HL-60 (cell line): ENCODE data around the gene MRPS7.

Source experiments
- DNase-seq, 2 experiments: peaks; one replicate each; pipeline ENCODE4 v3.0.0-alpha.2; 2010 to 2020; ENCODE audit warnings: low read depth in 1 of 2, low spot score in 1 of 2
- H3K27ac ChIP-seq: fragments of 250-450 bp; sonication (Bioruptor Pico); replicated peaks from 2 replicates; pipeline ENCODE4 v1.5.1; 2020; ENCODE audit warnings: mild to moderate bottlenecking, moderate library complexity
- H3K27me3 ChIP-seq: fragments of 250-450 bp; sonication (Bioruptor Pico); 2 replicates; pipeline ENCODE4 v1.5.1; 2021; ENCODE audit warnings: mild to moderate bottlenecking, moderate library complexity; ENCODE audit not compliant: insufficient read depth, poor library complexity, severe bottlenecking
- H3K4me3 ChIP-seq: replicated peaks from 2 replicates; pipeline ENCODE4 v1.5.1; 2011; ENCODE audit warnings: mild to moderate bottlenecking, control low read depth, low read length; ENCODE audit not compliant: insufficient read depth
- GABPA ChIP-seq: IDR thresholded peaks from 2 replicates; pipeline ENCODE4 v1.6.1; 2012; ENCODE audit warnings: low read depth
- POLR2AphosphoS5 ChIP-seq: IDR thresholded peaks from 2 replicates; pipeline ENCODE4 v1.6.1; 2012; ENCODE audit warnings: low read depth
- SPI1 ChIP-seq: IDR thresholded peaks from 2 replicates; pipeline ENCODE4 v1.6.1; 2012; ENCODE audit warnings: low read depth, mild to moderate bottlenecking, borderline replicate concordance
- long read RNA-seq: library from polyadenylated mRNA; unstranded; transcript quantifications from one replicate; pipeline ENCODE4 v2.0.0, GENCODE V29; 2020
- TF ChIP-seq, protein P1 (sequence below): IDR thresholded peaks from 2 replicates; pipeline ENCODE4 v1.6.1; 2012; ENCODE audit warnings: low read depth; ENCODE audit not compliant: insufficient replicate concordance
- TF ChIP-seq, protein P2 (sequence below): IDR thresholded peaks from one replicate; pipeline ENCODE4 v1.5.1; 2011; ENCODE audit warnings: low read length, control low read depth, inconsistent platforms; ENCODE audit not compliant: insufficient read depth

The MRPS7 gene
- long read RNA-seq, transcript MRPS7-203 (4 exons, 1,638 nt) = minor isoform, 26 of 253 reads
- long read RNA-seq, transcript MRPS7-201 (5 exons, 1,406 nt) = major isoform, 212 of 253 reads
- long read RNA-seq, partial matches to known transcripts = 1 of 253 reads
- long read RNA-seq, other reads (novel, unspliced or antisense) = 13 of 253 reads

DNA sequence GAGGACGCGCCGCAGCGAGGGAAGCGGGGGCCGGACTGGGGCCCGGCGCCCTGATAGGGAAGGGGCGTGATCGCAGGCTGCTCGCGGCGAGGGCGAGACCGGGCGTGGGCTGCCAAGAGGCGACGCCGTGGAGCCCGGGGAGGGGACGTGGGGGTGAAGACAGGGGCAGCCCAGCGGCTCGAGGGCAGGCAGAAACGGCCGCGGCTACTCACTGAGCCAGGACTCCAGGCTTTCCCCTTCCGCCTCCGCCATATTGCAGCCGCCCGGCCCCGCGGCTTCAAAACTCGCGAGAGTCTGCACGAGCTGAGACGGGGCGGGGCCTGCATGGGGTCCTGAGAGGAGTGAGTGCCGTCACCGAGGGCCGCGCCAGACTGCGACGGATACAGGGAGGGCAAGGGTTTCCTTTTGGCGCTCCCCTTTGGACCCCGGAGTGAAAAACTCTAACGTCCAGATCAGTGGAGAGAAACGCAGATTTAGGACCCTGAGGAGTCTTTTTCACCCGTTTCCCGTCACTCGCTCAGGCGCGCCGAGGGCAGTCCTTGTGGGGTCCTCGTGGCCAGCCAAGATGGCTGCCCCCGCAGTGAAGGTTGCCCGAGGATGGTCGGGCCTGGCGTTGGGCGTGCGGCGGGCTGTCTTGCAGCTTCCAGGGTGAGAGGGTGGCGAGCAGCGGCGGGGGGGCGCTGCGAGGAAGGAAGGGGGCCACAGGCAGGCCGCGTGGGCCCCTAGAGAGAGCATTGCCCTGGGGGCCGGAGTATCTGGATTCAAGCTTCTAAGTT lies at the start of gene MRPS7, which contains the start of gene GGA3:
TSS of gene MRPS7 (plus strand) at position 544 of the 776 bp plus-strand sequence. CDS start at position 566, 22 bp downstream.
TSS of gene GGA3 (minus strand) at position 271 of the 776 bp plus-strand sequence. CDS start at position 252, 19 bp downstream.
- Histone ChIP-seq H3K4me3 (peak within 1 kb of the TSS; percentile 80), H3K27me3 (no peaks in the 10 kb centered on the region), H3K27ac (peak within 1 kb of the TSS; percentile 100)
- DNase-seq = peak; percentile 89 to 95
- TF ChIP-seq, protein P1, sequence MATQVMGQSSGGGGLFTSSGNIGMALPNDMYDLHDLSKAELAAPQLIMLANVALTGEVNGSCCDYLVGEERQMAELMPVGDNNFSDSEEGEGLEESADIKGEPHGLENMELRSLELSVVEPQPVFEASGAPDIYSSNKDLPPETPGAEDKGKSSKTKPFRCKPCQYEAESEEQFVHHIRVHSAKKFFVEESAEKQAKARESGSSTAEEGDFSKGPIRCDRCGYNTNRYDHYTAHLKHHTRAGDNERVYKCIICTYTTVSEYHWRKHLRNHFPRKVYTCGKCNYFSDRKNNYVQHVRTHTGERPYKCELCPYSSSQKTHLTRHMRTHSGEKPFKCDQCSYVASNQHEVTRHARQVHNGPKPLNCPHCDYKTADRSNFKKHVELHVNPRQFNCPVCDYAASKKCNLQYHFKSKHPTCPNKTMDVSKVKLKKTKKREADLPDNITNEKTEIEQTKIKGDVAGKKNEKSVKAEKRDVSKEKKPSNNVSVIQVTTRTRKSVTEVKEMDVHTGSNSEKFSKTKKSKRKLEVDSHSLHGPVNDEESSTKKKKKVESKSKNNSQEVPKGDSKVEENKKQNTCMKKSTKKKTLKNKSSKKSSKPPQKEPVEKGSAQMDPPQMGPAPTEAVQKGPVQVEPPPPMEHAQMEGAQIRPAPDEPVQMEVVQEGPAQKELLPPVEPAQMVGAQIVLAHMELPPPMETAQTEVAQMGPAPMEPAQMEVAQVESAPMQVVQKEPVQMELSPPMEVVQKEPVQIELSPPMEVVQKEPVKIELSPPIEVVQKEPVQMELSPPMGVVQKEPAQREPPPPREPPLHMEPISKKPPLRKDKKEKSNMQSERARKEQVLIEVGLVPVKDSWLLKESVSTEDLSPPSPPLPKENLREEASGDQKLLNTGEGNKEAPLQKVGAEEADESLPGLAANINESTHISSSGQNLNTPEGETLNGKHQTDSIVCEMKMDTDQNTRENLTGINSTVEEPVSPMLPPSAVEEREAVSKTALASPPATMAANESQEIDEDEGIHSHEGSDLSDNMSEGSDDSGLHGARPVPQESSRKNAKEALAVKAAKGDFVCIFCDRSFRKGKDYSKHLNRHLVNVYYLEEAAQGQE = peak; percentile 55
- TF ChIP-seq POLR2AphosphoS5 = peak; percentile 72
- no peak for TF ChIP-seq SPI1

DNA sequence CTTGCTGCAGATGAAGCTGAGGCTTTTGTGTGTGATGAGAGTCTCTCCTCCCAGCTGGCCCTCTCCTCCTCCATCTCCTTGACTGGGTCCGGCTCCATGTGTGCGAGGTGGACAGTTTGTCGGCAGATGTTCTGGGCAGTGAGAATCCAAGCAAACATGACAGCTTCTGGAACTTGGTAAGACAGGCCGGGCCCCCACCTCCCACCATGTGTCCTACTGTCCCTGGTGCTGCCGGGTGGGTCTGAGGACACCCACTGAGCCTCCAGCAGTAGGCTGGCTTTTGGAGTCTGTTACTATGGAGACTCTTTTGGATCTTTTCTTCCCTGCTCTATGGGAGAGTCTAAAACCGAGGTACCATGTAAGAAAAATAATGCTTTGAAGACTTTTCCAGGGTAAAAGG lies 43.5 kb upstream of the MRPS7 start:
- H3K27ac ChIP-seq = no peak overlapping the region

DNA sequence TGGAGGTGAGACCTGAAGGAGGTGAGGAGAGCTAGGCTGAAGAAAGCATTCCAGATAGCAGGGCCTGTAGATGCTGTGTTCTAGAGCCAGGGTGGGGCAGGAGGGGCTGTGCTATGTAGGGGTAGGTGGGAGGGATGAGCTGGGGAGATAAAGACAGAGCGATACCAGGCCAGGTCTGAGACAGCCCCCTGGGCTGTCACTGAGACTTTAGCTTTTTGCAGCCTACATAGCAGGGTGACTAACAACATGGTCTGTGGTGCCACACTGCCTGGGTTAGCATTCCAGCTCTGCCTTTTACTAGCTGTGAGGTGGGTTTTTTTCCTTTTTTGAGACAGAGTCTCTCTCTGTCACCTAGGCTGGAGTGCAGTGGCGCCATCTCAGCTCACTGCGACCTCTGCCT lies 41.9 kb upstream of the MRPS7 start:
- no peak for TF ChIP-seq SPI1
- DNase-seq = no peak
- Histone ChIP-seq H3K27ac (no peak overlapping the region), H3K4me3 (no peak overlapping the region), H3K27me3 (no peaks in the 10 kb centered on the region)

More for the DNA sequence above, 43.5 kb upstream of the MRPS7 start:
- H3K4me3 ChIP-seq = no peak overlapping the region
- no peaks in the 10 kb centered on the region for H3K27me3 ChIP-seq
- TF ChIP-seq POLR2AphosphoS5 (no peak), GABPA (no peak), SPI1 (no peak)
- TF ChIP-seq, protein P2, sequence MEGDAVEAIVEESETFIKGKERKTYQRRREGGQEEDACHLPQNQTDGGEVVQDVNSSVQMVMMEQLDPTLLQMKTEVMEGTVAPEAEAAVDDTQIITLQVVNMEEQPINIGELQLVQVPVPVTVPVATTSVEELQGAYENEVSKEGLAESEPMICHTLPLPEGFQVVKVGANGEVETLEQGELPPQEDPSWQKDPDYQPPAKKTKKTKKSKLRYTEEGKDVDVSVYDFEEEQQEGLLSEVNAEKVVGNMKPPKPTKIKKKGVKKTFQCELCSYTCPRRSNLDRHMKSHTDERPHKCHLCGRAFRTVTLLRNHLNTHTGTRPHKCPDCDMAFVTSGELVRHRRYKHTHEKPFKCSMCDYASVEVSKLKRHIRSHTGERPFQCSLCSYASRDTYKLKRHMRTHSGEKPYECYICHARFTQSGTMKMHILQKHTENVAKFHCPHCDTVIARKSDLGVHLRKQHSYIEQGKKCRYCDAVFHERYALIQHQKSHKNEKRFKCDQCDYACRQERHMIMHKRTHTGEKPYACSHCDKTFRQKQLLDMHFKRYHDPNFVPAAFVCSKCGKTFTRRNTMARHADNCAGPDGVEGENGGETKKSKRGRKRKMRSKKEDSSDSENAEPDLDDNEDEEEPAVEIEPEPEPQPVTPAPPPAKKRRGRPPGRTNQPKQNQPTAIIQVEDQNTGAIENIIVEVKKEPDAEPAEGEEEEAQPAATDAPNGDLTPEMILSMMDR = no peak
- TF ChIP-seq, protein P1 = no peak
- no peak for DNase-seq

DNA sequence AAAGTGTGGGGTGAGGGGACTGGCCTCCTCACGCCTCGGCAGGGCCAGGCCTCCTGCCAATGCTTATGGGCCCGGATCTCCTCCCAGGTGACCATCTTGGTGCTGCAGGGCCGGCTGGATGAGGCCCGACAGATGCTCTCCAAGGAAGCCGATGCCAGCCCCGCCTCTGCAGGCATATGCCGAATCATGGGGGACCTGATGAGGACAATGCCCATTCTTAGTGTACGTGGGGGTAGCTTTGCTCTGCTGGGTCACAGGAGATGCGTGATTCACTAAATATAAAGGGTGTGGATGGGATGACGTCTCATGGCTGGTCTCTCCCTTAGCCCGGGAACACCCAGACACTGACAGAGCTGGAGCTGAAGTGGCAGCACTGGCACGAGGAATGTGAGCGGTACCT lies 36.7 kb upstream of the MRPS7 start:
- no peaks in the 10 kb centered on the region for H3K27me3 ChIP-seq
- TF ChIP-seq GABPA = no peak
- TF ChIP-seq, protein P1 = no peak
- TF ChIP-seq POLR2AphosphoS5 = no peak
- no peak for TF ChIP-seq SPI1
- TF ChIP-seq, protein P2 = no peak

More for the DNA sequence above, 36.7 kb upstream of the MRPS7 start:
- DNase-seq = no peak
- H3K4me3 ChIP-seq = no peak overlapping the region
- H3K27ac ChIP-seq = no peak overlapping the region
